ENCODE measurements around the gene WNK2. TPM values are rescaled to one million over a fixed set of nuclear protein-coding genes. Genes with fewer than 3 reads are reported as not detected.

WNK2 gene
- total and polyA plus RNA-seq, 7 donors, result 8.1 to 58.8 (median 35.5) TPM

DNA sequence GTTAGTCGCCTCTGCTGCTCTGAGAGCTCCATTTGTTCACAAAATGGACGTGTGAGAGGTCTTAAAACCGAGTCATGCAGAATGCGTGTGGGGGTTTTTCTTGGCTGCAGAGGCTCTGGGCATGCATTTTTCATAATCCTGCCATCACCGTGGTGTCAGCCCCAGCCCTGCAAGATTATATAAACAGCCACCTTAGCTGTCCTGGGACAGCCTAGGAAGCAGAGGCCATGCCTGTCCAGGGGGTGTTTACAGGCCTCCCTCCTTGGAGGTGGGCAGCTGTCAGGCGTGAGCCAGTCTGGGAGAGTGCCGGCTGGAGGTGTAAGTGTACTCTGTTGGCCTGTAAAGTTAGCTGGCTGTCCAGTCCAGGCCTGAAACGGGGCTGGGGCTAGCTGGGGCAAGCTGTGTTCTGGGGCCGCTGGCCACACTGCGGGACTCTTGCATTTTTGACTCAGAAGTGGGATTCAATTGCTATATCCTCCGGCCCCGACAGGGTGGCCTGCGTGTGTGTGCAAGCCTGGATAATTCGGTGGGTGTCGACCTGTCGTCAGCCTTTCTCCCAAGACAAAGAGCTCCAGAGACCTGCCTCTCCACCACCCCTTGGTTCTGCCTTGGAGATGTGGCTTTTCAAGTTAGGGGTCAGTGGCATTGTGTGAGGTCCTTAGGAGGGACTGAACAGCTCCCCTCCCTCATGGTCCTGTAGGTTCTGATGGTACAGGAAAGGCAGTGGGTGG is 2.4 kb downstream of the WNK2 start:
- Histone ChIP-seq H3K27me3 (ENCODE audit: insufficient read depth in 3 of 3, low read length in 2 of 3) (no peaks in the 10 kb centered on the region), H3K27ac (peak overlapping the region; percentile 67), H3K4me1 (peaks cover 35% of the 10 kb centered on the region), H3K4me3 (peak overlapping the region; percentile 77), H3K9me3 (no peaks in the 10 kb centered on the region), H3K36me3 (ENCODE audit: insufficient read depth in 1 of 2, low read depth in 1 of 2) (no peaks in the 10 kb centered on the region)
- WGBS, 3 donors, result 28 to 41% (median 37%) methylated on average over 15 to 16 of the region's 16 CpGs
- intact Hi-C loops (cut with DNase I), result no loop called here
- TF ChIP-seq, protein P1, sequence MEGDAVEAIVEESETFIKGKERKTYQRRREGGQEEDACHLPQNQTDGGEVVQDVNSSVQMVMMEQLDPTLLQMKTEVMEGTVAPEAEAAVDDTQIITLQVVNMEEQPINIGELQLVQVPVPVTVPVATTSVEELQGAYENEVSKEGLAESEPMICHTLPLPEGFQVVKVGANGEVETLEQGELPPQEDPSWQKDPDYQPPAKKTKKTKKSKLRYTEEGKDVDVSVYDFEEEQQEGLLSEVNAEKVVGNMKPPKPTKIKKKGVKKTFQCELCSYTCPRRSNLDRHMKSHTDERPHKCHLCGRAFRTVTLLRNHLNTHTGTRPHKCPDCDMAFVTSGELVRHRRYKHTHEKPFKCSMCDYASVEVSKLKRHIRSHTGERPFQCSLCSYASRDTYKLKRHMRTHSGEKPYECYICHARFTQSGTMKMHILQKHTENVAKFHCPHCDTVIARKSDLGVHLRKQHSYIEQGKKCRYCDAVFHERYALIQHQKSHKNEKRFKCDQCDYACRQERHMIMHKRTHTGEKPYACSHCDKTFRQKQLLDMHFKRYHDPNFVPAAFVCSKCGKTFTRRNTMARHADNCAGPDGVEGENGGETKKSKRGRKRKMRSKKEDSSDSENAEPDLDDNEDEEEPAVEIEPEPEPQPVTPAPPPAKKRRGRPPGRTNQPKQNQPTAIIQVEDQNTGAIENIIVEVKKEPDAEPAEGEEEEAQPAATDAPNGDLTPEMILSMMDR (IDR thresholded peaks at IDR 0.05), result no peak
- DNase-seq, result no peak
- peak in 3 of 4 donors; percentile 36 to 65 (median 52) for ATAC-seq

DNA sequence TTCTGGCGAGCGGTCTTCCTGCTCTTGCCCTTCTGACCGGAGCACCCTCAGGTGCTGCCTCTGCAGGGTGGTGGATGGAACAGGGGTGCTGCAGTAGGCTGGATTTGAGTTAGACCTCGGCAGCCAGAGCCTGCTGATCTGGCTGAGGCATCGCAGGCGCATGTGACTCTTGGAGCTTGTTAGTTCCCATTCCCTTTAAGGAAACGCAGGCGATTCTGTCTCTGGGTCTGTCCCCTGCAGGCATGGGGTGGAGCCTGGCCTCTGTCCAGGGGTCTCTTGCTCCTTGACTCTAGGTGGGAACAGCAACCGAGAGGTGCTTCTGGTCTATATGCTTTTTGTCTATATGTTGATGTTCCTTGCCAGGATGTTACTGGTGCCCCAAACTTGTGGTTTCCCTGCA is 3.1 kb downstream of the WNK2 start:
- Histone ChIP-seq H3K36me3 (ENCODE audit: insufficient read depth in 1 of 2, low read depth in 1 of 2) (no peaks in the 10 kb centered on the region), H3K9me3 (no peaks in the 10 kb centered on the region), H3K27ac (peak overlapping the region; percentile 67), H3K4me1 (peaks cover 35% of the 10 kb centered on the region), H3K27me3 (ENCODE audit: insufficient read depth in 3 of 3, low read length in 2 of 3) (no peaks in the 10 kb centered on the region), H3K4me3 (peak overlapping the region; percentile 77)
- ATAC-seq (peak in 2 of 4 donors; percentile 8 to 40), DNase-seq (no peak)
- TF ChIP-seq, protein P1 (IDR thresholded peaks at IDR 0.05), result no peak
- intact Hi-C loops (cut with DNase I), result no loop called here
- WGBS, 3 donors, result 22 to 46% (median 24%) methylated on average over 8 to 9 of the region's 9 CpGs

DNA sequence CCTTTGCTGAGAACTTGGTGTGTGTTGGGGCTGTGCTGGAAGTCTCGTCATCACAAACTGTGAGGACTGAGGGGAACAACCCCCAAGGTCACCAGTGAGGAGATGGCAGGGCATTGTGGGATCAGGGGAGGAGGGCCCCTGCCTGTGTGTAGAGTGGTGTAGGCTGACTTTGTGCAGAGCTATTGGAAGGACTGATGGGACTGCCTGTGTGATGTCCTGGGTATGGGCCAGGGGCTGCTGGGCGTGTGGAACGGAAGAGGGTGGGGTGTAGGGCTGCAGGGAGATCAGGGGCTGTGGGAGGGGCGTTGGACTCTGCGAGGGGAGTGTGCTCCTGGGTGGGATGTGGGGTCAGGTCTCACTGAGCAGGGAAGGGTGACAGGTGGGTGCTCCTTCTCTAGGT is 3.6 kb downstream of the WNK2 start:
- 63 to 77% (median 69%) methylated on average over 5 of the region's 5 CpGs for WGBS, 3 donors
- Histone ChIP-seq H3K4me1 (peaks cover 35% of the 10 kb centered on the region), H3K27ac (peak overlapping the region; percentile 67), H3K27me3 (ENCODE audit: insufficient read depth in 3 of 3, low read length in 2 of 3) (no peaks in the 10 kb centered on the region), H3K36me3 (ENCODE audit: insufficient read depth in 1 of 2, low read depth in 1 of 2) (no peaks in the 10 kb centered on the region), H3K4me3 (no peak overlapping the region), H3K9me3 (no peaks in the 10 kb centered on the region)
- intact Hi-C loops (cut with DNase I), result no loop called here
- TF ChIP-seq, protein P1 (IDR thresholded peaks at IDR 0.05), result no peak
- peak in 1 of 2 donors; percentile 39 for DNase-seq
- ATAC-seq, result no peak

DNA sequence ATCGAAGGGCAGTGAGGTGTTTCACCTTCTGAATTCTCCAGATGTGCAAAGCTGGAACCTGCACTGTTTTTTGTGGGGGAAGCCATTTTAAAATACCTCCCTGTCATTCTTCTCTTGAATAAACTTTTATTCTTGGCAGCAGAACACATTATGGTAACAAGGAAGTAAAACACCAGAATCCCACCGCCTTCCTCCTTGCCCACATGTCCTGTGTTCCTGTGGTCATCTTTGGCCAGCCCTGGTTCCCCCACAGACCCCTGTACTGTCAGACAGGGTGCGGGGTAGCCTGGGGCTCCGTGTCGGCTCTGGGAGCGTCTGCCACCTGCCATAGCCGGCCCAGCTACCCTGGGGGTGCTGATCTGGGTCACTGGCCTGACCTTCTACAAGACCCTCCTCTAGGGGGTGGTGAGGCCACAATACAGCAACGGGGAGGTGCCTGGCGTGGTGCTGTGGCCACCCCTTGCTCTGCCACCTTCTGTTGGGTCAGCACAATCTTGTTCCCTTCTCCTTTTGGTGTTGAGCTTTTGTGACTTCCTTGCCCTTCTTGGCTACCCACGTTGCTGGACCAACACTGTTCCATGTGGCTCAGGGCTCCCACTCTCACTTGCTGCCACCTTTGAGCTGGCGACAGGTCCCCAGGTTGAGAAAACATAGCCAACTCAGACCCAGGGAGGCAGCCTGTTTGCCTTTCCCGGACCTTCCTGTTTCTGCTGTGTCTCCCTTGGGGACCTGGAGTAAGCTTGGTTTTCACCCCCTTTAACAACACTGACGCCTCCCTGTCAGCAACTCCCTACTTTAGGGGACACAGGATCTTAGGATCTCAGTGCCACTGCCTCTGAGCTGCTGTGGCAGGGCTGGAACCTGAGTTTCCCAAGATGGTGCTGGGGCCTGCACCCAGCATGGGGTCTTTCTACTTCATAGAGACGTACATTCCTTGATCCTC is 4.8 kb downstream of the WNK2 start:
- Histone ChIP-seq H3K36me3 (ENCODE audit: insufficient read depth in 1 of 2, low read depth in 1 of 2) (no peaks in the 10 kb centered on the region), H3K4me1 (peaks cover 31% of the 10 kb centered on the region), H3K27ac (peak overlapping the region; percentile 50), H3K4me3 (no peak overlapping the region), H3K27me3 (ENCODE audit: insufficient read depth in 3 of 3, low read length in 2 of 3) (no peaks in the 10 kb centered on the region), H3K9me3 (no peaks in the 10 kb centered on the region)
- ATAC-seq (no peak), DNase-seq (peak in 1 of 2 donors; percentile 38)
- TF ChIP-seq, protein P1 (IDR thresholded peaks at IDR 0.05), result no peak
- 70 to 76% (median 74%) methylated on average over 14 of the region's 14 CpGs for WGBS, 3 donors
- intact Hi-C loops (cut with DNase I), result no loop called here

Data from psoas muscle (tissue), 8 donors.